HepG2 (cell line): ENCODE data around the gene ERCC5. TPM values are rescaled to one million over a fixed set of nuclear protein-coding genes. Genes with fewer than 3 reads are reported as not detected.

Experiments used
- ATAC-seq: fragments of 200-7000 bp; cut with Tn5 transposase; 3 replicates; pipeline ENCODE4 v1.9.1; 2020; ENCODE audit warnings: mild to moderate bottlenecking, moderate library complexity
- BruUV-seq: library from RNA; stranded (reverse); fragments of 400-500 nt; replicated peaks from 2 replicates; lab custom pipeline; 2021; lab: Mats Ljungman, UMichigan
- CTCF ChIA-PET: fragments of 300-600 bp; formaldehyde crosslinking; extraction: SDS; loops from one replicate; lab custom pipeline; 2021; ENCODE audit warnings: low total read pairs, inconsistent platforms, low intra/inter-chr PET ratio; lab: Yijun Ruan, JAX
- POLR2A ChIA-PET: fragments of 350-600 bp; sonication (Branson Sonifier 250); formaldehyde crosslinking; loops from one replicate; lab custom pipeline; 2020; ENCODE audit warnings: antibody characterized with exemption, inconsistent platforms; lab: Yijun Ruan, JAX
- DNase-seq: peaks from one replicate; pipeline ENCODE4 v3.0.0-alpha.2; 2015; ENCODE audit warnings: low spot score
- FAIRE-seq: peaks from 3 replicates; lab custom pipeline; 2011; peaks lifted over from hg19 to GRCh38; lab: Jason Lieb, UNC
- H2AFZ ChIP-seq: one replicate; pipeline ENCODE4 v1.6.1; 2011; ENCODE audit warnings: low read length, inconsistent platforms
- H3K27ac ChIP-seq: fragments of 300-600 bp; 3 replicates; pipeline ENCODE4 v1.8.0; 2011; ENCODE audit warnings: mixed run types, mild to moderate bottlenecking, mixed read lengths, low read length, inconsistent platforms; ENCODE audit not compliant: insufficient read depth; ENCODE audit errors: extremely low read length
- H3K27me3 ChIP-seq, 2 experiments: fragments of 200-600 bp in 1 of 2; 2 replicates in 1 of 2; 3 replicates in 1 of 2; pipeline versions ENCODE4 v1.6.0 to v1.8.0; 2011; ENCODE audit warnings: low read length in 2 of 2, mild to moderate bottlenecking in 2 of 2, moderate library complexity in 2 of 2, inconsistent platforms in 1 of 2; ENCODE audit not compliant: insufficient read depth in 2 of 2, control insufficient read depth in 1 of 2
- H3K36me3 ChIP-seq, 2 experiments: fragments of 200-600 bp in 1 of 2; replicated peaks in 1 of 2; 2 replicates in 1 of 2; 3 replicates in 1 of 2; pipeline versions ENCODE4 v1.5.1 to v1.8.0; 2011; ENCODE audit warnings: low read length in 2 of 2, inconsistent platforms in 1 of 2; ENCODE audit not compliant: insufficient read depth in 2 of 2, control insufficient read depth in 1 of 2
- H3K4me1 ChIP-seq: 2 replicates; pipeline ENCODE4 v1.5.1; 2012; ENCODE audit warnings: low read length, inconsistent platforms; ENCODE audit not compliant: insufficient read depth
- H3K4me2 ChIP-seq: 2 replicates; pipeline ENCODE4 v1.6.0; 2011; ENCODE audit warnings: low read depth, low read length, inconsistent platforms
- H3K4me3 ChIP-seq, 3 experiments: fragments of 200-600 bp in 1 of 3; sonication (generic), shearing (Covaris generic) in 1 of 3; replicated peaks in 1 of 3; 2 replicates each; pipeline ENCODE4 v1.5.1; 2011 to 2016; ENCODE audit warnings: low read length in 3 of 3, inconsistent platforms in 2 of 3, low read depth in 2 of 3, mild to moderate bottlenecking in 2 of 3, control low read depth in 1 of 3, mixed read lengths in 1 of 3; ENCODE audit not compliant: insufficient read depth in 1 of 3
- H3K79me2 ChIP-seq: one replicate; pipeline ENCODE4 v1.6.1; 2011; ENCODE audit warnings: low read length, inconsistent platforms; ENCODE audit not compliant: insufficient read depth
- H3K9ac ChIP-seq: 2 replicates; pipeline ENCODE4 v1.6.0; 2011; ENCODE audit warnings: mild to moderate bottlenecking, low read depth, low read length, inconsistent platforms; ENCODE audit not compliant: insufficient read depth
- H3K9me3 ChIP-seq: 2 replicates; pipeline ENCODE4 v1.5.1; 2012; ENCODE audit warnings: mild to moderate bottlenecking, low read length
- H4K20me1 ChIP-seq: 2 replicates; pipeline ENCODE4 v1.6.0; 2011; ENCODE audit warnings: inconsistent platforms, mild to moderate bottlenecking, low read length, moderate library complexity; ENCODE audit not compliant: insufficient read depth
- AGO1 ChIP-seq: fragments of 200-400 bp; formaldehyde crosslinking; IDR thresholded peaks from 2 replicates; pipeline ENCODE4 v1.6.1; 2017; ENCODE audit warnings: mild to moderate bottlenecking, low read depth, low read length, moderate library complexity; ENCODE audit not compliant: poor library complexity, severe bottlenecking
- ZNF121 ChIP-seq: sonication (generic); formaldehyde crosslinking; IDR thresholded peaks from 2 replicates; pipeline ENCODE4 v1.5.0; 2020; ENCODE audit warnings: mild to moderate bottlenecking, missing genetic modification reagents
- WGBS: methylation state at CpG from one replicate; pipeline ENCODE4 v1.1.6; 2017; ENCODE audit warnings: low lambda C conversion rate; 5-methylcytosine and 5-hydroxymethylcytosine counted together
- in situ Hi-C: cut with HindIII; loops from 2 replicates; pipeline ENCODE4 v1.10.0; 2017; ENCODE audit warnings: low pct_unique_long_range_greater_than_20kb; ENCODE audit not compliant: extremely low pct_ligation_motif_present
- intact Hi-C: fragments of 100-400 bp; cut with micrococcal nuclease; formaldehyde crosslinking; loops from one replicate; pipeline ENCODE4 v1.10.0; 2022; ENCODE audit not compliant: unreplicated experiment
- polyA plus RNA-seq, 8 experiments: library from polyadenylated mRNA; depleted of rRNA in 3 of 8; stranded (reverse) in 7 of 8; unstranded in 1 of 8; fragments of >200 nt; fragmentation: Illumina TruSeq in 4 of 8; extraction: Trizol in 4 of 8; gene quantifications; 2 replicates each; pipeline versions ENCODE4 v1.2.1 to v1.2.3, GENCODE V29; 2011 to 2016; ENCODE audit warnings: low read depth in 4 of 8, missing spikeins in 1 of 8, mixed read lengths in 1 of 8; ENCODE audit not compliant: insufficient read depth in 1 of 8
- total RNA-seq, 5 experiments: library from RNA; depleted of rRNA; stranded (reverse); fragments of >200 nt; fragmentation: Illumina TruSeq; extraction: Trizol; gene quantifications; 2 replicates each; pipeline ENCODE4 v1.2.3, GENCODE V29; 2016; ENCODE audit warnings: low read depth in 1 of 5
- TF ChIP-seq, protein P1 (sequence below): sonication (generic); formaldehyde crosslinking; IDR thresholded peaks from 2 replicates; pipeline ENCODE4 v1.5.0; 2020; ENCODE audit warnings: mild to moderate bottlenecking, missing genetic modification reagents, borderline replicate concordance

ERCC5 gene
- total and polyA plus RNA-seq, 2 of the 13 experiments (the other 11 are each of a cell fraction or from before 2014, with no cell fraction given) = 12.9 to 35.5 TPM

- TF ChIP-seq, protein P1, sequence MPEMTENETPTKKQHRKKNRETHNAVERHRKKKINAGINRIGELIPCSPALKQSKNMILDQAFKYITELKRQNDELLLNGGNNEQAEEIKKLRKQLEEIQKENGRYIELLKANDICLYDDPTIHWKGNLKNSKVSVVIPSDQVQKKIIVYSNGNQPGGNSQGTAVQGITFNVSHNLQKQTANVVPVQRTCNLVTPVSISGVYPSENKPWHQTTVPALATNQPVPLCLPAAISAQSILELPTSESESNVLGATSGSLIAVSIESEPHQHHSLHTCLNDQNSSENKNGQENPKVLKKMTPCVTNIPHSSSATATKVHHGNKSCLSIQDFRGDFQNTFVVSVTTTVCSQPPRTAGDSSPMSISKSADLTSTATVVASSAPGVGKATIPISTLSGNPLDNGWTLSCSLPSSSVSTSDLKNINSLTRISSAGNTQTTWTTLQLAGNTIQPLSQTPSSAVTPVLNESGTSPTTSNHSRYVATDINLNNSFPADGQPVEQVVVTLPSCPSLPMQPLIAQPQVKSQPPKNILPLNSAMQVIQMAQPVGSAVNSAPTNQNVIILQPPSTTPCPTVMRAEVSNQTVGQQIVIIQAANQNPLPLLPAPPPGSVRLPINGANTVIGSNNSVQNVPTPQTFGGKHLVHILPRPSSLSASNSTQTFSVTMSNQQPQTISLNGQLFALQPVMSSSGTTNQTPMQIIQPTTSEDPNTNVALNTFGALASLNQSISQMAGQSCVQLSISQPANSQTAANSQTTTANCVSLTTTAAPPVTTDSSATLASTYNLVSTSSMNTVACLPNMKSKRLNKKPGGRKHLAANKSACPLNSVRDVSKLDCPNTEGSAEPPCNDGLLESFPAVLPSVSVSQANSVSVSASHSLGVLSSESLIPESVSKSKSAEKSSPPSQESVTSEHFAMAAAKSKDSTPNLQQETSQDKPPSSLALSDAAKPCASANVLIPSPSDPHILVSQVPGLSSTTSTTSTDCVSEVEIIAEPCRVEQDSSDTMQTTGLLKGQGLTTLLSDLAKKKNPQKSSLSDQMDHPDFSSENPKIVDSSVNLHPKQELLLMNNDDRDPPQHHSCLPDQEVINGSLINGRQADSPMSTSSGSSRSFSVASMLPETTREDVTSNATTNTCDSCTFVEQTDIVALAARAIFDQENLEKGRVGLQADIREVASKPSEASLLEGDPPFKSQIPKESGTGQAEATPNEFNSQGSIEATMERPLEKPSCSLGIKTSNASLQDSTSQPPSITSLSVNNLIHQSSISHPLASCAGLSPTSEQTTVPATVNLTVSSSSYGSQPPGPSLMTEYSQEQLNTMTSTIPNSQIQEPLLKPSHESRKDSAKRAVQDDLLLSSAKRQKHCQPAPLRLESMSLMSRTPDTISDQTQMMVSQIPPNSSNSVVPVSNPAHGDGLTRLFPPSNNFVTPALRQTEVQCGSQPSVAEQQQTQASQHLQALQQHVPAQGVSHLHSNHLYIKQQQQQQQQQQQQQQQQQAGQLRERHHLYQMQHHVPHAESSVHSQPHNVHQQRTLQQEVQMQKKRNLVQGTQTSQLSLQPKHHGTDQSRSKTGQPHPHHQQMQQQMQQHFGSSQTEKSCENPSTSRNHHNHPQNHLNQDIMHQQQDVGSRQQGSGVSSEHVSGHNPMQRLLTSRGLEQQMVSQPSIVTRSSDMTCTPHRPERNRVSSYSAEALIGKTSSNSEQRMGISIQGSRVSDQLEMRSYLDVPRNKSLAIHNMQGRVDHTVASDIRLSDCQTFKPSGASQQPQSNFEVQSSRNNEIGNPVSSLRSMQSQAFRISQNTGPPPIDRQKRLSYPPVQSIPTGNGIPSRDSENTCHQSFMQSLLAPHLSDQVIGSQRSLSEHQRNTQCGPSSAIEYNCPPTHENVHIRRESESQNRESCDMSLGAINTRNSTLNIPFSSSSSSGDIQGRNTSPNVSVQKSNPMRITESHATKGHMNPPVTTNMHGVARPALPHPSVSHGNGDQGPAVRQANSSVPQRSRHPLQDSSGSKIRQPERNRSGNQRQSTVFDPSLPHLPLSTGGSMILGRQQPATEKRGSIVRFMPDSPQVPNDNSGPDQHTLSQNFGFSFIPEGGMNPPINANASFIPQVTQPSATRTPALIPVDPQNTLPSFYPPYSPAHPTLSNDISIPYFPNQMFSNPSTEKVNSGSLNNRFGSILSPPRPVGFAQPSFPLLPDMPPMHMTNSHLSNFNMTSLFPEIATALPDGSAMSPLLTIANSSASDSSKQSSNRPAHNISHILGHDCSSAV = no peak
Measured at GRCh38 chr13:102825400-102825799, 20.4 kb upstream of the ERCC5 start (continued).

- DNase-seq = no peak
- Histone ChIP-seq H4K20me1 (no peaks in the 10 kb centered on the region), H3K9ac (no peak overlapping the region), H3K27ac (no peak overlapping the region), H3K36me3 (peaks cover 8 to 26% of the 10 kb centered on the region in 2 experiments), H3K4me2 (no peak overlapping the region), H2AFZ (no peak overlapping the region), H3K4me3 (no peak overlapping the region), H3K27me3 (no peaks in the 10 kb centered on the region), H3K4me1 (peaks cover 12% of the 10 kb centered on the region), H3K79me2 (no peaks in the 10 kb centered on the region), H3K9me3 (no peaks in the 10 kb centered on the region)
- ATAC-seq = no peak
- TF ChIP-seq AGO1 (no peak), ZNF121 (CRISPR knock-in tag) (no peak)
- in situ Hi-C loops = no loop called here
- FAIRE-seq = no peak
- CTCF ChIA-PET = no interaction called here
- WGBS = 96% methylated on average over 8 of the region's 8 CpGs
- POLR2A ChIA-PET = no interaction called here
- intact Hi-C loops = no loop called here
- no TSS peak for BruUV-seq
Measured at GRCh38 chr13:102825921-102826706, 19.7 kb upstream of the ERCC5 start.
